HepG2 (cell line): ENCODE measurements around the gene TAF12. TPM values are rescaled to one million over a fixed set of nuclear protein-coding genes. Genes with fewer than 3 reads are reported as not detected.
A peak's percentile ranks its signal among the peaks of the same experiment; 100 is the strongest.

Experiments
- EHMT2 ChIP-seq: fragments of 200-600 bp; sonication (generic); IDR thresholded peaks from 2 replicates; pipeline ENCODE4 v1.7.0; 2017; ENCODE audit warnings: antibody characterized with exemption, low read depth, low read length, borderline replicate concordance
- ELF3 ChIP-seq: IDR thresholded peaks from 2 replicates; pipeline ENCODE4 v1.6.1; 2016; ENCODE audit warnings: missing genetic modification reagents, missing compliant biosample characterization
- ETV5 ChIP-seq: IDR thresholded peaks from 2 replicates; pipeline ENCODE4 v1.6.1; 2018; ENCODE audit warnings: missing biosample characterization, missing genetic modification reagents, inconsistent platforms, borderline replicate concordance
- HNRNPK ChIP-seq: fragments of 200-400 bp; formaldehyde crosslinking; IDR thresholded peaks from 2 replicates; pipeline ENCODE4 v1.6.1; 2018; ENCODE audit warnings: low read length, low read depth, moderate library complexity, mild to moderate bottlenecking; ENCODE audit not compliant: poor library complexity, severe bottlenecking
- HNRNPLL ChIP-seq: fragments of 200-400 bp; formaldehyde crosslinking; IDR thresholded peaks from 2 replicates; pipeline ENCODE4 v1.6.1; 2017; ENCODE audit warnings: mild to moderate bottlenecking, low read depth, low read length; ENCODE audit not compliant: poor library complexity, severe bottlenecking
- HOXA3 ChIP-seq: sonication (generic); formaldehyde crosslinking; IDR thresholded peaks from 2 replicates; pipeline ENCODE4 v1.5.0; 2020; ENCODE audit warnings: missing genetic modification reagents
- IRX3 ChIP-seq: sonication (generic); formaldehyde crosslinking; IDR thresholded peaks from 2 replicates; pipeline ENCODE4 v1.8.1; 2023; ENCODE audit warnings: mild to moderate bottlenecking, low read depth, missing genetic modification reagents, borderline replicate concordance
- LCORL ChIP-seq, 2 experiments: fragments of 450-650 bp in 1 of 2; sonication (generic) in 1 of 2; formaldehyde crosslinking in 1 of 2; IDR thresholded peaks; 2 replicates each; pipeline versions ENCODE4 v1.5.0 to v1.6.1; 2017 to 2020; ENCODE audit warnings: antibody characterized with exemption in 1 of 2, missing genetic modification reagents in 1 of 2
- RBFOX2 ChIP-seq: fragments of 200-400 bp; formaldehyde crosslinking; IDR thresholded peaks from 2 replicates; pipeline ENCODE4 v1.6.1; 2017; ENCODE audit warnings: low read depth, mild to moderate bottlenecking, low read length
- SALL1 ChIP-seq: sonication (generic); formaldehyde crosslinking; IDR thresholded peaks from 2 replicates; pipeline ENCODE4 v1.8.0; 2022; ENCODE audit warnings: mild to moderate bottlenecking, missing genetic modification reagents
- SPEN ChIP-seq: sonication (generic); formaldehyde crosslinking; IDR thresholded peaks from 2 replicates; pipeline ENCODE4 v1.5.1; 2020; ENCODE audit warnings: low read depth, mild to moderate bottlenecking, missing genetic modification reagents
- TEAD3 ChIP-seq: optimal IDR thresholded peaks from 2 replicates; pipeline ENCODE3; 2016; ENCODE audit warnings: borderline replicate concordance
- YY1 ChIP-seq: IDR thresholded peaks from 2 replicates; pipeline ENCODE4 v1.6.1; 2011; ENCODE audit warnings: low read length, low read depth, moderate library complexity, mild to moderate bottlenecking; ENCODE audit not compliant: insufficient read depth, insufficient replicate concordance
- ZKSCAN8 ChIP-seq: IDR thresholded peaks from 2 replicates; pipeline ENCODE4 v1.6.1; 2016; ENCODE audit warnings: borderline replicate concordance, missing genetic modification reagents, missing compliant biosample characterization
- ZNF703 ChIP-seq: sonication (generic); formaldehyde crosslinking; IDR thresholded peaks from 2 replicates; pipeline ENCODE4 v1.5.1; 2020; ENCODE audit warnings: missing genetic modification reagents, mild to moderate bottlenecking, moderate library complexity, borderline replicate concordance
- ZNF777 ChIP-seq: sonication (generic); formaldehyde crosslinking; IDR thresholded peaks from 2 replicates; pipeline ENCODE4 v1.4.0; 2020; ENCODE audit warnings: missing genetic modification reagents
- ZNF790 ChIP-seq: sonication (generic); formaldehyde crosslinking; IDR thresholded peaks from 2 replicates; pipeline ENCODE4 v1.8.0; 2022; ENCODE audit warnings: missing genetic modification reagents, mild to moderate bottlenecking, borderline replicate concordance
- polyA plus RNA-seq, 8 experiments: library from polyadenylated mRNA; depleted of rRNA in 3 of 8; stranded (reverse) in 7 of 8; unstranded in 1 of 8; fragments of >200 nt; fragmentation: Illumina TruSeq in 4 of 8; extraction: Trizol in 4 of 8; gene quantifications; 2 replicates each; pipeline versions ENCODE4 v1.2.1 to v1.2.3, GENCODE V29; 2011 to 2016; ENCODE audit warnings: low read depth in 4 of 8, missing spikeins in 1 of 8, mixed read lengths in 1 of 8; ENCODE audit not compliant: insufficient read depth in 1 of 8
- total RNA-seq, 5 experiments: library from RNA; depleted of rRNA; stranded (reverse); fragments of >200 nt; fragmentation: Illumina TruSeq; extraction: Trizol; gene quantifications; 2 replicates each; pipeline ENCODE4 v1.2.3, GENCODE V29; 2016; ENCODE audit warnings: low read depth in 1 of 5
- TF ChIP-seq, protein P1 (sequence below): sonication (generic); formaldehyde crosslinking; IDR thresholded peaks from 2 replicates; pipeline ENCODE4 v1.4.0; 2020; ENCODE audit warnings: missing genetic modification reagents
- TF ChIP-seq, protein P2 (sequence below): sonication (generic); formaldehyde crosslinking; IDR thresholded peaks from 2 replicates; pipeline ENCODE4 v1.5.0; 2020; ENCODE audit warnings: mild to moderate bottlenecking, missing genetic modification reagents
- TF ChIP-seq, protein P3 (sequence below): sonication (generic); formaldehyde crosslinking; IDR thresholded peaks from 2 replicates; pipeline ENCODE4 v1.4.0; 2020; ENCODE audit warnings: mild to moderate bottlenecking, missing genetic modification reagents

The TAF12 gene
- total and polyA plus RNA-seq, 2 of the 13 experiments (the other 11 are each of a cell fraction or from before 2014, with no cell fraction given) = 16.3 to 17.1 TPM

DNA sequence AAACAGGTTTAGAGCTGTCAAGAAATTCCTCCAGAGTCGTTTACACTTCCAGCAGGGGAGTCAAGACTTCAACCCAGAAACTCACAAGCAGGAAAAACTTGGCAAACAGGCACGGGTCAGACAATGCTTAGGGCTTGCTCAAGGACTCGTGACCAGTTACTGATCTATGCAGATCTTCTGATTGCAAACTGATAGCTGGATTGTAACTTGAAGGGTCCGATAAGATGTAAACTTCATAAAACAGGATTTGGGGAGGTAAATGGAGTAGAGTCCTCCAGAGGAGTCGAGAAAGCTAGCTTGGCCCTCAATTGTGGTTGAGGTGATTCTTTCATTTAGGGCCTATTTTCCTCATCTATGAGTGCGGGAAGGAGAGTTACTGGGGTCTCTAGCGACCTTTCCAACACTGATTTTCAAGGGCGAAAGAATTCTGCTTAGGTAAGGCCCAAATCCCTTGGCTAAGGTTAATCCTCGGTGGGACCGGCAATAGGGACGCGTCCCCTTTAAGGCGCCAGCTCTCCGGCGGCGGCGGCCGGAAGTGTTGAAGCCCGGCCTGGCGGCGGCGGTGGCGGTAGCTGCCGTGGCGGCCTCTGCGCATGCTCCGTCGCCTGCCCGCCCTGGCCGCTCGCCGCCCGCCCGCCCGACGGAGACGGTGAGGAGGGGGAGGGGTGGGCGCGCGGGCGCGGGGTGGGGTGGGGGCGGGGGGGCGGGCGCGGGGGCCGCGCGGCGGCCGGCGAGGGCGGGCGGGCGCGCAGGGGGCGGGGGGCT, 25.5 kb upstream of the TAF12 start, which contains the start of gene GMEB1 (continued):
- TF ChIP-seq, protein P1, sequence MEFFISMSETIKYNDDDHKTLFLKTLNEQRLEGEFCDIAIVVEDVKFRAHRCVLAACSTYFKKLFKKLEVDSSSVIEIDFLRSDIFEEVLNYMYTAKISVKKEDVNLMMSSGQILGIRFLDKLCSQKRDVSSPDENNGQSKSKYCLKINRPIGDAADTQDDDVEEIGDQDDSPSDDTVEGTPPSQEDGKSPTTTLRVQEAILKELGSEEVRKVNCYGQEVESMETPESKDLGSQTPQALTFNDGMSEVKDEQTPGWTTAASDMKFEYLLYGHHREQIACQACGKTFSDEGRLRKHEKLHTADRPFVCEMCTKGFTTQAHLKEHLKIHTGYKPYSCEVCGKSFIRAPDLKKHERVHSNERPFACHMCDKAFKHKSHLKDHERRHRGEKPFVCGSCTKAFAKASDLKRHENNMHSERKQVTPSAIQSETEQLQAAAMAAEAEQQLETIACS (CRISPR knock-in tag) = no peak
- TF ChIP-seq, protein P2, sequence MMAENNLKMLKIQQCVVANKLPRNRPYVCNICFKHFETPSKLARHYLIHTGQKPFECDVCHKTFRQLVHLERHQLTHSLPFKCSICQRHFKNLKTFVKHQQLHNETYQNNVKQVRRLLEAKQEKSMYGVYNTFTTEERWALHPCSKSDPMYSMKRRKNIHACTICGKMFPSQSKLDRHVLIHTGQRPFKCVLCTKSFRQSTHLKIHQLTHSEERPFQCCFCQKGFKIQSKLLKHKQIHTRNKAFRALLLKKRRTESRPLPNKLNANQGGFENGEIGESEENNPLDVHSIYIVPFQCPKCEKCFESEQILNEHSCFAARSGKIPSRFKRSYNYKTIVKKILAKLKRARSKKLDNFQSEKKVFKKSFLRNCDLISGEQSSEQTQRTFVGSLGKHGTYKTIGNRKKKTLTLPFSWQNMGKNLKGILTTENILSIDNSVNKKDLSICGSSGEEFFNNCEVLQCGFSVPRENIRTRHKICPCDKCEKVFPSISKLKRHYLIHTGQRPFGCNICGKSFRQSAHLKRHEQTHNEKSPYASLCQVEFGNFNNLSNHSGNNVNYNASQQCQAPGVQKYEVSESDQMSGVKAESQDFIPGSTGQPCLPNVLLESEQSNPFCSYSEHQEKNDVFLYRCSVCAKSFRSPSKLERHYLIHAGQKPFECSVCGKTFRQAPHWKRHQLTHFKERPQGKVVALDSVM = 0 out of 2 replicates have a peak, but pooled peaks have one; percentile 10
- TF ChIP-seq LCORL (IDR thresholded peaks at IDR 0.05) (no peak), LCORL (CRISPR knock-in tag; IDR thresholded peaks at IDR 0.05) (0 out of 2 replicates have a peak, but pooled peaks have one; percentile 30), RBFOX2 (peak; percentile 70), ZKSCAN8 (CRISPR knock-in tag) (no peak), ZNF790 (CRISPR knock-in tag) (0 out of 2 replicates have a peak, but pooled peaks have one; percentile 6), YY1 (peak; percentile 60), SALL1 (CRISPR knock-in tag) (peak; percentile 43; the same call in 1 of the 2 replicates), ZNF777 (peak; percentile 9; the same call in 1 of the 2 replicates), TEAD3 (CRISPR knock-in tag) (peak; percentile 22), ETV5 (CRISPR knock-in tag) (peak; percentile 85), HNRNPK (peak; percentile 29), EHMT2 (no peak), HNRNPLL (peak; percentile 54), ELF3 (CRISPR knock-in tag) (peak; percentile 31; the same call in 1 of the 2 replicates), HOXA3 (CRISPR knock-in tag) (peak; percentile 52; the same call in 1 of the 2 replicates), SPEN (peak; percentile 57; the same call in 1 of the 2 replicates), ZNF703 (CRISPR knock-in tag) (no peak), IRX3 (CRISPR knock-in tag) (no peak)
- TF ChIP-seq, protein P3, sequence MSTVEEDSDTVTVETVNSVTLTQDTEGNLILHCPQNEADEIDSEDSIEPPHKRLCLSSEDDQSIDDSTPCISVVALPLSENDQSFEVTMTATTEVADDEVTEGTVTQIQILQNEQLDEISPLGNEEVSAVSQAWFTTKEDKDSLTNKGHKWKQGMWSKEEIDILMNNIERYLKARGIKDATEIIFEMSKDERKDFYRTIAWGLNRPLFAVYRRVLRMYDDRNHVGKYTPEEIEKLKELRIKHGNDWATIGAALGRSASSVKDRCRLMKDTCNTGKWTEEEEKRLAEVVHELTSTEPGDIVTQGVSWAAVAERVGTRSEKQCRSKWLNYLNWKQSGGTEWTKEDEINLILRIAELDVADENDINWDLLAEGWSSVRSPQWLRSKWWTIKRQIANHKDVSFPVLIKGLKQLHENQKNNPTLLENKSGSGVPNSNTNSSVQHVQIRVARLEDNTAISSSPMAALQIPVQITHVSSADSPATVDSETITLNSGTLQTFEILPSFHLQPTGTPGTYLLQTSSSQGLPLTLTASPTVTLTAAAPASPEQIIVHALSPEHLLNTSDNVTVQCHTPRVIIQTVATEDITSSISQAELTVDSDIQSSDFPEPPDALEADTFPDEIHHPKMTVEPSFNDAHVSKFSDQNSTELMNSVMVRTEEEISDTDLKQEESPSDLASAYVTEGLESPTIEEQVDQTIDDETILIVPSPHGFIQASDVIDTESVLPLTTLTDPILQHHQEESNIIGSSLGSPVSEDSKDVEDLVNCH = no peak
